ENCODE results near the gene H3-3A. TPM values are rescaled to one million over a fixed set of nuclear protein-coding genes. Genes with fewer than 3 reads are reported as not detected.

Gene H3-3A
- total RNA-seq, 2 donors from 2014 or later, result 226 to 258 TPM

GRCh38 chr1:226033582-226033981 lies 28.9 kb upstream of the H3-3A start:
- Histone ChIP-seq H3K9me3 (no peaks in the 10 kb centered on the region), H3K27ac (peak overlapping the region; percentile 8 to 46), H3K36me3 (no peaks in the 10 kb centered on the region), H3K4me3 (no peak overlapping the region), H3K27me3 (replicated peaks; ENCODE audit: insufficient read depth) (no peaks in the 10 kb centered on the region), H3K4me1 (ENCODE audit: control insufficient read depth in 1 of 2, low read depth in 2 of 2) (peaks cover 5 to 9% of the 10 kb centered on the region in 2 donors)
- DNase-seq (ENCODE audit: low spot score) (no peak), ATAC-seq (ENCODE audit: insufficient number of reproducible peaks, low FRiP score, low read depth) (no peak)
- TF ChIP-seq, protein P1, sequence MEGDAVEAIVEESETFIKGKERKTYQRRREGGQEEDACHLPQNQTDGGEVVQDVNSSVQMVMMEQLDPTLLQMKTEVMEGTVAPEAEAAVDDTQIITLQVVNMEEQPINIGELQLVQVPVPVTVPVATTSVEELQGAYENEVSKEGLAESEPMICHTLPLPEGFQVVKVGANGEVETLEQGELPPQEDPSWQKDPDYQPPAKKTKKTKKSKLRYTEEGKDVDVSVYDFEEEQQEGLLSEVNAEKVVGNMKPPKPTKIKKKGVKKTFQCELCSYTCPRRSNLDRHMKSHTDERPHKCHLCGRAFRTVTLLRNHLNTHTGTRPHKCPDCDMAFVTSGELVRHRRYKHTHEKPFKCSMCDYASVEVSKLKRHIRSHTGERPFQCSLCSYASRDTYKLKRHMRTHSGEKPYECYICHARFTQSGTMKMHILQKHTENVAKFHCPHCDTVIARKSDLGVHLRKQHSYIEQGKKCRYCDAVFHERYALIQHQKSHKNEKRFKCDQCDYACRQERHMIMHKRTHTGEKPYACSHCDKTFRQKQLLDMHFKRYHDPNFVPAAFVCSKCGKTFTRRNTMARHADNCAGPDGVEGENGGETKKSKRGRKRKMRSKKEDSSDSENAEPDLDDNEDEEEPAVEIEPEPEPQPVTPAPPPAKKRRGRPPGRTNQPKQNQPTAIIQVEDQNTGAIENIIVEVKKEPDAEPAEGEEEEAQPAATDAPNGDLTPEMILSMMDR (IDR thresholded peaks at IDR 0.05), result no peak

DNA sequence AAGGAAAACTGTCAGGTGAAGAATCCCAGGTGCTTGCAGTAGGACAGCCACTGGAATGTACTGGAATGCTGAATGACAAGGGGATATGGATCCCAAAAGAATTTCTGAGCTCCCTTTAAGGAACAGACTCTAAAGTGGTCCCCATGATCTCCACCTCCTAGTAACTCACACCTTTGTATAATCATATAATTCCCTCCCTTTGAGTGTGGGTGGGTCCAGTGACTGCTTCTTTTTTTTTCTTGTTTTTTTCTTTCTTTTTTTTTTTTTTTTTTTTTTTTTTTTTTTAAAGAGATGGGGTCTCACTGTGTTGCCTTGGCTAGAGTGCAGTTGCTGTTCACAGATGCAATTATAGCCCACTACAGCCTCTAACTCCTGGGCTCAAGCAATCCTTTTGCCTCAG lies 28.5 kb upstream of the H3-3A start:
- TF ChIP-seq, protein P1 (IDR thresholded peaks at IDR 0.05), result no peak
- Histone ChIP-seq H3K27me3 (replicated peaks; ENCODE audit: insufficient read depth) (no peaks in the 10 kb centered on the region), H3K4me3 (no peak overlapping the region), H3K9me3 (no peaks in the 10 kb centered on the region), H3K36me3 (no peaks in the 10 kb centered on the region), H3K4me1 (ENCODE audit: control insufficient read depth in 1 of 2, low read depth in 2 of 2) (peaks cover 5 to 9% of the 10 kb centered on the region in 2 donors), H3K27ac (peak overlapping the region; percentile 46 to 61)
- no peak for ATAC-seq (ENCODE audit: insufficient number of reproducible peaks, low FRiP score, low read depth)
- DNase-seq (ENCODE audit: low spot score), result no peak

DNA sequence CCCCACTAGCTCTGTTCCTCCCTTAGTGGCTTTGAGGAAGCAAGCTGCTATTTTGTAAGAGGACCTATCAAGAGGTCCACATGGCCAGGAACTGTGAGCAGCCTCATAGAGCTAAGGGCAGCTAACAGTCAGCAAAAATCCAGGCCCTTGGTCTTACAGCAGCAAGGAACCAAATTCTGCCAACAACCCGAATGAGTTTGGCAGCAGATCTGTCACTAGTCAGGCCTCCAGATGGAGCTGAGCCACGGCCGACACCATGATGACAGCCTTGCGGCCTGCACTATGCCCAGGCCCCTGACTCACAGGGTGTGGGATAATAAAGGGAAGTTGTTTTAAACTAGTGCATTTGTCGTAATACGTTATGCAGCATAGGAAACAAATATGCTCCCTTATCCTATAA lies 28.0 kb upstream of the H3-3A start:
- Histone ChIP-seq H3K36me3 (no peaks in the 10 kb centered on the region), H3K27ac (peak overlapping the region; percentile 46 to 61), H3K27me3 (replicated peaks; ENCODE audit: insufficient read depth) (no peaks in the 10 kb centered on the region), H3K4me1 (ENCODE audit: control insufficient read depth in 1 of 2, low read depth in 2 of 2) (peaks cover 5 to 9% of the 10 kb centered on the region in 2 donors), H3K4me3 (no peak overlapping the region), H3K9me3 (no peaks in the 10 kb centered on the region)
- peak; percentile 85 for DNase-seq (ENCODE audit: low spot score)
- ATAC-seq (ENCODE audit: insufficient number of reproducible peaks, low FRiP score, low read depth), result peak; percentile 96
- TF ChIP-seq, protein P1 (IDR thresholded peaks at IDR 0.05), result no peak

DNA sequence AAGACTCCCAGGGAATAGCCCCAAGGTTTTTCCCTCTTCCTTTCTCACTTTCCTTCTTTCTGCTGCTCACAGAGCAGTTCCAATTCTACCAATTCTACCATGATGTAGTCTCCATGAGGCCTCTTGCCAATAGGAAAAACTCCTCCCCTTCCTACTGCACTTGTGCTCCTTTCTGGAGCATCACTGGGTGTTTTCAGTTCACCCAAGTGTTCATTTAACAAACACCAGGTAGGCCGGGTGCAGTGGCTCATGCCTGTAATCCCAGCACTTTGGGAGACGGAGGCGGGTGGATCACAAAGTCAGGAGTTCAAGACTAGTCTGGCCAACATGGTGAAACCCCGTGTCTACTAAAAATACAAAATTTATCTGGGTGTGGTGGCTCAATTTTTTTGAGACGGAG lies 26.6 kb upstream of the H3-3A start:
- DNase-seq (ENCODE audit: low spot score) (no peak), ATAC-seq (ENCODE audit: insufficient number of reproducible peaks, low FRiP score, low read depth) (no peak)
- TF ChIP-seq, protein P1 (IDR thresholded peaks at IDR 0.05), result no peak
- Histone ChIP-seq H3K36me3 (no peaks in the 10 kb centered on the region), H3K27ac (no peak overlapping the region), H3K27me3 (replicated peaks; ENCODE audit: insufficient read depth) (no peaks in the 10 kb centered on the region), H3K4me3 (no peak overlapping the region), H3K9me3 (no peaks in the 10 kb centered on the region), H3K4me1 (ENCODE audit: control insufficient read depth in 1 of 2, low read depth in 2 of 2) (peaks cover 5 to 9% of the 10 kb centered on the region in 2 donors)

- Histone ChIP-seq H3K27me3 (replicated peaks; ENCODE audit: insufficient read depth) (no peaks in the 10 kb centered on the region), H3K4me3 (no peak overlapping the region), H3K9me3 (no peaks in the 10 kb centered on the region), H3K27ac (no peak overlapping the region), H3K36me3 (no peaks in the 10 kb centered on the region), H3K4me1 (ENCODE audit: control insufficient read depth in 1 of 2, low read depth in 2 of 2) (peaks cover 5 to 9% of the 10 kb centered on the region in 2 donors)
- TF ChIP-seq, protein P1 (IDR thresholded peaks at IDR 0.05), result no peak
- DNase-seq (ENCODE audit: low spot score), result no peak
- no peak for ATAC-seq (ENCODE audit: insufficient number of reproducible peaks, low FRiP score, low read depth)
These were observed 23.9 kb upstream of the H3-3A start for GRCh38 chr1:226038661-226039060.
